Measurements from ENCODE around the gene TRAF4.
"Not testable (repeated sequence)": the region's sequence is repeated elsewhere in the genome, so short reads cannot be mapped to it uniquely, and the experiment has no call there.

TRAF4 gene

DNA sequence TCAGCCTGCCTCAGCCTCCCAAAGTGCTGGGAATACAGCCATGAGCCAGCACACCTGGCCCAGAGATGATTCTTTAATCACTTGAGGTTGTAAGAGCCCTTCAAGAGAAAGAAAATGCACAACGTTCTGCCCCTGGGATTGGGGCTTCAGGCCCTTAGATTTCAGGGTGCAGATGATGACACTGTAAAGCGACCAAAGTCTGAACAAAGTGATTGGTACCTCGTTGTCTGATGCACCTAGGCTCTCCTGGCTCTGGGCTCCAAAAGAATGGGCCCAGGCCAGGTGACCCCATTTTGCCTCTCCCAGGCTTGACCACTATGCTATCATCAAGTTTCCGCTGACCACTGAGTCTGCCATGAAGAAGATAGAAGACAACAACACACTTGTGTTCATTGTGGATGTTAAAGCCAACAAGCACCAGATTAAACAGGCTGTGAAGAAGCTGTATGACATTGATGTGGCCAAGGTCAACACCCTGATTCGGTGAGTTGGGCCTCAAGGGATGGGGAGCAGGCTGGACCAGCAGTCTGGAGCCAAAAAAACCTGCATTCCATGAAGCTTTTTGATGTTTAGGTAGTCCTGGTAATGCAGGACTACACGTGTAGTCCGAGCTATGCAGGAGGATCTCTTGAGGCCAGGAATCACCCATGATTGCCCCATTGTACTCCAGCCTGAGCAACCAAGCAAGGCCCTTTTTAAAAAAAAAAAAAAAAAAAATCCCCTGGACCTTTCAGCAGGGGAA, 21.2 kb upstream of the TRAF4 start:
- in situ Hi-C loops (cut with MboI; ENCODE audit: low pct_unique_long_range_greater_than_20kb, low sequenced_read_pairs, unreplicated experiment): no loop called here
- TF ChIP-seq, protein P1, sequence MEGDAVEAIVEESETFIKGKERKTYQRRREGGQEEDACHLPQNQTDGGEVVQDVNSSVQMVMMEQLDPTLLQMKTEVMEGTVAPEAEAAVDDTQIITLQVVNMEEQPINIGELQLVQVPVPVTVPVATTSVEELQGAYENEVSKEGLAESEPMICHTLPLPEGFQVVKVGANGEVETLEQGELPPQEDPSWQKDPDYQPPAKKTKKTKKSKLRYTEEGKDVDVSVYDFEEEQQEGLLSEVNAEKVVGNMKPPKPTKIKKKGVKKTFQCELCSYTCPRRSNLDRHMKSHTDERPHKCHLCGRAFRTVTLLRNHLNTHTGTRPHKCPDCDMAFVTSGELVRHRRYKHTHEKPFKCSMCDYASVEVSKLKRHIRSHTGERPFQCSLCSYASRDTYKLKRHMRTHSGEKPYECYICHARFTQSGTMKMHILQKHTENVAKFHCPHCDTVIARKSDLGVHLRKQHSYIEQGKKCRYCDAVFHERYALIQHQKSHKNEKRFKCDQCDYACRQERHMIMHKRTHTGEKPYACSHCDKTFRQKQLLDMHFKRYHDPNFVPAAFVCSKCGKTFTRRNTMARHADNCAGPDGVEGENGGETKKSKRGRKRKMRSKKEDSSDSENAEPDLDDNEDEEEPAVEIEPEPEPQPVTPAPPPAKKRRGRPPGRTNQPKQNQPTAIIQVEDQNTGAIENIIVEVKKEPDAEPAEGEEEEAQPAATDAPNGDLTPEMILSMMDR (IDR thresholded peaks at IDR 0.05; ENCODE audit: extremely low read depth, insufficient read depth, missing control alignments): no peak
- no peak for DNase-seq (ENCODE audit: low spot score)

DNA sequence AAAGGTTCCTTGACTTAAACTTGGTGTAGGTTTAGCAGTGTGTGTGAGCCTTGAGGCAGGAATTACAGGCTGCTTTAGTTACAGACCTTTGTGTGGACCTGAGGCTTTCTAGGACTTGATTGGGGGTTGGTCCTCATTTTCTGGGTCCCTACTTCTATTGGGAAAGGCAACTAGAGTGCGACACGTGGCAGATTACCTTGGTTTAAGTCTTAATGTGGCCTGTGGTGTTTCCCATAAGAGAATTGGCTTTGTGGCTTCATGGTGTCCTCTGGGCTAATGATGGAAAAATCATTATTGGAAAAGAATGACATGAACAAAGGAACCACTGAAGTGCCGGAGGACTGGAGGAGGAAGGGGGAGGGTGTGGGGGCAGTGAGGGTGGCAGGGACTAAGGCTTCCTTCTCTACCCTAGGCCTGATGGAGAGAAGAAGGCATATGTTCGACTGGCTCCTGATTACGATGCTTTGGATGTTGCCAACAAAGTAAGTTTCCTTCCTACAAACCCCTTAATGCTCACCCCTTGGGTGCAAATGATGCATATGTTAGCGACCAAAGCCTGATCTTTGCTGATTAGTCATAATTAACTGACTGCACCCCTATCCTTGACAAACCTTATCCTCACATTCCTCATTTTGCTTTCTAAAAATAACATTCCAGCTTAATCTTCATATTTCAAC, 20.5 kb upstream of the TRAF4 start:
- DNase-seq (ENCODE audit: low spot score): no peak
- in situ Hi-C loops (cut with MboI; ENCODE audit: low pct_unique_long_range_greater_than_20kb, low sequenced_read_pairs, unreplicated experiment): no loop called here
- TF ChIP-seq, protein P1 (IDR thresholded peaks at IDR 0.05; ENCODE audit: extremely low read depth, insufficient read depth, missing control alignments): no peak

DNA sequence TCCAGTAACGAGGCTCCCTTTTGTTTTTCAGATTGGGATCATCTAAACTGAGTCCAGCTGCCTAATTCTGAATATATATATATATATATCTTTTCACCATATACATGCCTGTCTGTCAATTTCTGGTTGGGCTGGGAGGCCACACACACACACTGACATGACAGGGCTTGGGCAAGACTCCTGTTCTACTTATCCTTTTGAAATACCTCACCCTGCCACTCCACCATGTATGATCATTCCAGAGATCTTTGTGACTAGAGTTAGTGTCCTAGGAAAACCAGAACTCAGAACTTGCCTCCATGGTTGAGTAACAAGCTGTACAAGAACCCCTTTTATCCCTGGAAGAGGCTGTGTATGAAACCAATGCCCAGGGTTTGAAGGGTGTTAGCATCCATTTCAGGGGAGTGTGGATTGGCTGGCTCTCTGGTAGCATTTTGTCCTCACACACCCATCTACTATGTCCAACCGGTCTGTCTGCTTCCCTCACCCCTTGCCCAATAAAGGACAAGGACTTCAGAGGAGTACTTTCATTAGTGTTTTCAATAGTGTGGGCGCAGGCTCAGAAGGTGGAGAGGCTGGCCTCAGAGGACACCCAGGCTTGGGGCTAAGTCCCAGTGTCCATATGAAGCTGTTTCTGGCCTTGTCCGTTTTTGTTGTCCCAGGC, 19.8 kb upstream of the TRAF4 start:
- in situ Hi-C loops (cut with MboI; ENCODE audit: low pct_unique_long_range_greater_than_20kb, low sequenced_read_pairs, unreplicated experiment); DNase-seq (ENCODE audit: low spot score): not testable (repeated sequence)

GRCh38 chr17:28724500-28725165, 19.2 kb upstream of the TRAF4 start:
- in situ Hi-C loops (cut with MboI; ENCODE audit: low pct_unique_long_range_greater_than_20kb, low sequenced_read_pairs, unreplicated experiment): no loop called here
- TF ChIP-seq, protein P1 (IDR thresholded peaks at IDR 0.05; ENCODE audit: extremely low read depth, insufficient read depth, missing control alignments): no peak

GRCh38 chr17:28725166-28725659, 18.6 kb upstream of the TRAF4 start:
- in situ Hi-C loops (cut with MboI; ENCODE audit: low pct_unique_long_range_greater_than_20kb, low sequenced_read_pairs, unreplicated experiment): no loop called here
- TF ChIP-seq, protein P1 (IDR thresholded peaks at IDR 0.05; ENCODE audit: extremely low read depth, insufficient read depth, missing control alignments): no peak
- DNase-seq (ENCODE audit: low spot score): no peak

More at GRCh38 chr17:28724500-28725165, 19.2 kb upstream of the TRAF4 start:
- DNase-seq (ENCODE audit: low spot score): no peak

- in situ Hi-C loops (cut with MboI; ENCODE audit: low pct_unique_long_range_greater_than_20kb, low sequenced_read_pairs, unreplicated experiment): no loop called here
- TF ChIP-seq, protein P1 (IDR thresholded peaks at IDR 0.05; ENCODE audit: extremely low read depth, insufficient read depth, missing control alignments): no peak
- no peak for DNase-seq (ENCODE audit: low spot score)
These were observed 18.1 kb upstream of the TRAF4 start for GRCh38 chr17:28725660-28726225.
